ENCODE data around the gene GPATCH8.

The GPATCH8 gene

GRCh38 chr17:44360144-44360533 is 143.1 kb downstream of the GPATCH8 start:
- no peak for TF ChIP-seq CTCF (IDR thresholded peaks at IDR 0.05)

- no peak for TF ChIP-seq CTCF (IDR thresholded peaks at IDR 0.05)
Observed at GRCh38 chr17:44359458-44360143, 143.6 kb downstream of the GPATCH8 start.

- no peak for TF ChIP-seq CTCF (IDR thresholded peaks at IDR 0.05)
Observed at GRCh38 chr17:44359006-44359405, 144.2 kb downstream of the GPATCH8 start.

- TF ChIP-seq CTCF (IDR thresholded peaks at IDR 0.05), result no peak
Observed at GRCh38 chr17:44358066-44358465, 145.1 kb downstream of the GPATCH8 start.

GRCh38 chr17:44356241-44356640 is 147.0 kb downstream of the GPATCH8 start:
- TF ChIP-seq CTCF (IDR thresholded peaks at IDR 0.05), result no peak

- TF ChIP-seq CTCF (IDR thresholded peaks at IDR 0.05), result no peak
Observed at GRCh38 chr17:44355642-44356099, 147.5 kb downstream of the GPATCH8 start.

GRCh38 chr17:44354582-44355561 is 148.3 kb downstream of the GPATCH8 start:
- TF ChIP-seq CTCF (IDR thresholded peaks at IDR 0.05), result no peak

All from LNCAP (cell line).